ENCODE measurements around the gene SDHAF2. TPM values are rescaled to one million over a fixed set of nuclear protein-coding genes. Genes with fewer than 3 reads are reported as not detected.

The SDHAF2 gene
- total and polyA plus RNA-seq, 2 of the 4 experiments (the other 2 are of a cell fraction): 50.4 to 91.1 TPM

DNA sequence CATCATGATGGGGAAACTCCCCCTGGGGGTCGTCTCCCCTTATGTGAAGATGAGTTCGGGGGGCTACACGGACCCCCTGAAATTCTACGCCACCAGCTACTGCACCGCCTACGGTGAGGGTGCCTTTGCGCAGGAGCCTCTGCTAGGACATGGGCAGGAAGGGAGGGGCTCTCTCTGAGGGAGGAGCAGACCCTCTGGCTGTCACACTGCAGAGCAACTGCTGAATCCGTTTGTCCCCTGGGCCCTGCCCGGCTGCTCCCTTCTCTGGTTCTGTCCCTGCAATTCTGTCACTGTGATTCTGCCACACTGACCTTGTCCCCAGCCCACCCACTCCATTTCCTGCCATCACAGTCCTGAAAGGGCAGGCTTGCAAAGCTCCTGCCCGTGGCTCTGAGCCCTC lies 51.9 kb downstream of the SDHAF2 start:
- Histone ChIP-seq H3K36me3 (ENCODE audit: control insufficient read depth, insufficient read depth, low read length) (no peaks in the 10 kb centered on the region), H4K8ac (ENCODE audit: low read depth in 2 of 2, low read length in 2 of 2) (no peak overlapping the region), H2AK5ac (ENCODE audit: low read depth, low read length) (no peak overlapping the region), H2BK15ac (ENCODE audit: low read depth, low read length) (no peak overlapping the region), H3K4me1 (ENCODE audit: control insufficient read depth, insufficient read depth, low read length) (no peaks in the 10 kb centered on the region), H2BK20ac (ENCODE audit: low read depth, low read length) (no peak overlapping the region), H4K91ac (ENCODE audit: insufficient read depth, low read depth, low read length) (no peak overlapping the region), H3K4me3 (ENCODE audit: insufficient read depth, low read depth, low read length) (no peak overlapping the region), H2BK120ac (ENCODE audit: low read depth, low read length) (no peak overlapping the region), H3K27ac (ENCODE audit: insufficient read depth, low read length) (no peak overlapping the region), H3K56ac (ENCODE audit: extremely low read depth, insufficient read depth, low read length) (no peak overlapping the region), H2AK9ac (replicated peaks; ENCODE audit: low read depth, low read length, poor library complexity) (no peak overlapping the region), H3K23ac (ENCODE audit: low read depth, low read length) (no peak overlapping the region), H2AFZ (replicated peaks; ENCODE audit: low read length, poor library complexity) (no peak overlapping the region), H4K5ac (ENCODE audit: low read depth, low read length) (no peak overlapping the region), H3K18ac (ENCODE audit: low read depth, low read length) (no peak overlapping the region), H3K9ac (ENCODE audit: low read depth, low read length) (no peak overlapping the region), H3K9me3 (ENCODE audit: control insufficient read depth, insufficient read depth, low read length) (no peaks in the 10 kb centered on the region), H3K4ac (ENCODE audit: low read depth, low read length) (no peak overlapping the region), H3K14ac (replicated peaks; ENCODE audit: low read depth, low read length) (no peak overlapping the region), H3K27me3 (ENCODE audit: control insufficient read depth, insufficient read depth, low read length) (peaks cover 23% of the 10 kb centered on the region; the same call in 1 of the 2 replicates), H3K79me1 (ENCODE audit: low read depth in 1 of 2, low read length in 2 of 2) (no peaks in the 10 kb centered on the region), H2BK5ac (ENCODE audit: low read depth, low read length, poor library complexity, severe bottlenecking) (no peak overlapping the region), H3K9me1 (ENCODE audit: insufficient read depth, low read length) (no peaks in the 10 kb centered on the region), H3K4me2 (ENCODE audit: low read depth, low read length) (no peak overlapping the region), H4K20me1 (ENCODE audit: insufficient read depth, low read length) (no peaks in the 10 kb centered on the region)
- POLR2A ChIA-PET (ENCODE audit: unreplicated experiment): no interaction called here
- DNase-seq: no peak
- no peak for ATAC-seq (ENCODE audit: low read depth)
- no TSS peak for BruUV-seq (replicated peaks)
- 40% methylated on average over 2 of the region's 10 CpGs; no CpG with 5 or more reads in 1 of the 2 experiments for WGBS, 2 experiments (ENCODE audit: extremely low coverage in 2 of 2, insufficient read length in 1 of 2)
- intact Hi-C loops (cut with micrococcal nuclease) (loop anchor here (1.0 kb wide), 1 partner anchor 35 kb away; no protein-coding TSS in a partner anchor), dilution Hi-C loops (cut with HindIII; ENCODE audit: low sequenced_read_pairs, unreplicated experiment) (no loop called here), in situ Hi-C loops (cut with MboI; ENCODE audit: low sequenced_read_pairs) (no loop called here)
- TF ChIP-seq FOS (IDR thresholded peaks at IDR 0.05; ENCODE audit: low read depth, low read length): no peak
- TF ChIP-seq RCOR1 (IDR thresholded peaks at IDR 0.05; ENCODE audit: insufficient replicate concordance, low read length): no peak
- no peak for TF ChIP-seq CTCF (conservative IDR thresholded peaks at IDR 0.05; ENCODE audit: low read depth, low read length)
- TF ChIP-seq USF2 (IDR thresholded peaks at IDR 0.05; ENCODE audit: low read depth, low read length): no peak
- TF ChIP-seq ELK1 (IDR thresholded peaks at IDR 0.05; ENCODE audit: borderline replicate concordance, low read depth, low read length): no peak
- CTCF ChIA-PET: interaction anchor here (1.1 to 1.6 kb wide), 2 partner anchors 35 to 73 kb away, joined by 3 to 8 read pairs; no protein-coding TSS in a partner anchor
